ENCODE results near the gene MAML1. TPM values are rescaled to one million over a fixed set of nuclear protein-coding genes. Genes with fewer than 3 reads are reported as not detected.

MAML1 gene
- total RNA-seq, 1 experiment from 2014 or later: 42.2 TPM

DNA sequence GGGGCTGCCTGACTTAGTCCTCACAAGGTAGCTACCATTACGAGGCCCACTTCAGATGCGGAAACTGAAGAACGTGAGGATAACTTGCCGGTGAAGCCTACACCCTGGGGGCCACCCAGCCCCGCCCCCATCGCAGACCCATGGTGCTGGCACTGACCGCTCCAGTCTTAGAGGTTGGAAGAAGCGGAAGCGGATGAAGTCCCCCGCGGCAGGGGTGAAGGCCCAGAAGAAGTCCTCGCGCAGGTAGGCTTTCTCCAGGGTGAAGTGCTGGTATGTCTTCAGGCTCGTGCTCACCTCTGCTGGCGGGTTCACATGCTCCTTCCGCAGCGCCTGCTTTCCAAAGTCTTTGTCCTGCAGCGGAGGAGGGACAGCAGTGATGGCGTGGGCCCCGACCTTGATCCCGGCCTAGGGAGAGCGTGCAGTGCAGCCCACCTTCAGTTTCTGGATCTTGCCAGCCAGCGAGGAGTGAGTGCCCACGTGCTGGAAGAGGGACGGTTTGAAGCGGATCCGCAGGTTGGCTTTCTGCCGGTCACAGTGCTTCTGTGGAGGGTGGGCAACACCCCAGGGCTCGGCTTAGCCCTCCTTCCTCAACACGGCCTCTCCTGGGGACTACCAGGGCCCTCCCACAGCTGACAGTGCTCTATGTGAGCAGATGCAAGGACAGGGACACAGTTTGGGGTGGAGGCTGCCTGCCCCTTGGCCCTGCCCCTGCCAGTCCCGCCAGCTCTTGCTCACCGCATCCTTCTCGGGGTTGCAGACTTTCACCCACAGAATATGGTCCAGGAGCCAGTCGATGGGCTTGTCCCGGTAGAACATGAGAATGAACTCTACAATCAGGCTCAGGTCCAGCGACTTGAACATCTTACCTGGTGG lies 66.4 kb downstream of the MAML1 start (continued):
- TF ChIP-seq, protein P1, sequence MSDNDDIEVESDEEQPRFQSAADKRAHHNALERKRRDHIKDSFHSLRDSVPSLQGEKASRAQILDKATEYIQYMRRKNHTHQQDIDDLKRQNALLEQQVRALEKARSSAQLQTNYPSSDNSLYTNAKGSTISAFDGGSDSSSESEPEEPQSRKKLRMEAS (CRISPR knock-in tag; IDR thresholded peaks at IDR 0.05): no peak

DNA sequence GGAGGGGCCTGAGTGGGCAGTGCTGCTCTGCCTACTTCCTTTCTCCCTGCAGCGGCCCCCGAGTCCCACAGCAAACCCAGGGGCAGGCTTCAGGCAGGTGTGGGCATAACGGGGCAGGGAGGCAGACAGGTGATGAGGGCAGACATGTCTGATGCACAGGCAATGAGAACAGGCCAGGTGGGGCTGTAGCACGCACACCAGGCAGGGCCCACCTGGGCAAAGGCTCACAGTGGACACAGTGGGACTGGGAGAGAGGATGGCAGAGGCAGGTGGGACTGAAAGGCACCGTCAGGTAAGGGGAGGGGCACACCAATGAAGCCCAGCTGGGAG lies 67.0 kb downstream of the MAML1 start:
- no peak for DNase-seq (ENCODE audit: low spot score)
- TF ChIP-seq, protein P2, sequence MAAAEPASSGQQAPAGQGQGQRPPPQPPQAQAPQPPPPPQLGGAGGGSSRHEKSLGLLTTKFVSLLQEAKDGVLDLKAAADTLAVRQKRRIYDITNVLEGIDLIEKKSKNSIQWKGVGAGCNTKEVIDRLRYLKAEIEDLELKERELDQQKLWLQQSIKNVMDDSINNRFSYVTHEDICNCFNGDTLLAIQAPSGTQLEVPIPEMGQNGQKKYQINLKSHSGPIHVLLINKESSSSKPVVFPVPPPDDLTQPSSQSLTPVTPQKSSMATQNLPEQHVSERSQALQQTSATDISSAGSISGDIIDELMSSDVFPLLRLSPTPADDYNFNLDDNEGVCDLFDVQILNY (CRISPR knock-in tag; IDR thresholded peaks at IDR 0.05): no peak
- peaks cover 35% of the 10 kb centered on the region for H3K4me1 Mint-ChIP-seq
- peaks cover 2% of the 10 kb centered on the region; the same call in 1 of the 2 replicates for H3K27me3 Mint-ChIP-seq (ENCODE audit: low read depth)
- no peak for ATAC-seq
- H3K36me3 Mint-ChIP-seq: peaks cover 18% of the 10 kb centered on the region
- no peaks in the 10 kb centered on the region for H3K9me3 Mint-ChIP-seq
- ChIA-PET POLR2A (no interaction called here), CTCF (no interaction called here)
- H3K4me3 Mint-ChIP-seq: no peak overlapping the region
- no peak overlapping the region for H3K27ac Mint-ChIP-seq

DNA sequence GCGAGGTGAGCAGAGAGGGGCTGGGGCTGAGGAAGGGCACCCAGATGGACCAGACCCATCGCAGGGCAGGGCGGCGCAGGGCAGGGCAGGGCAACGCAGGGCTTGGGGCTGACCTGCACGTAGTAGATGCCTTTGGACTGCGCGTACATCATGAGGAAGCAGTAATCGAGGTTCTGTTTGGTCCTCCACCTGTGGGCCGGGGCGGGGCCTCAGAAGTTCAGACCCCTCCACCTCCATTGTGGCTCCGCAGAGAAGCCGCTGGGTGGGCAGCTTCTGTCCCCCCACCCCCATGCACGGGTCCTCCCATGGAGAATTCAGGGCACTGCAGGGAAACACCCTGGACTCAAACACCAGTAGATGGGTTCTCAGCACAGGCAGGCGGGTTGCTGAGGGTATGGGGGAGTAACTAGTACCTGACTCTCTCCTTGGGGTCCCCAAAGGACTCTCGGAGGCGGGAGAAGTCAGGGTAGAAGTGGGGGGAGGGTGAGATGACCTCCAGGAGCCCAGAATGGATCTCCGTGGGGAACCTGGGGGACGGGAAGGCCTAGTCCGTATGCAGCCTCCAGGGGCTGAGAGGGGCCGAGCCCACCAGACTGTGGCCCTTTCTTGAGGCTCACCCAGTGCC lies 67.6 kb downstream of the MAML1 start:
- ChIA-PET CTCF (interaction anchor here (1.0 kb wide), 1 partner anchor 70 kb away, joined by 3 read pairs; no protein-coding TSS in a partner anchor), POLR2A (no interaction called here)
- H3K9me3 Mint-ChIP-seq: no peaks in the 10 kb centered on the region
- H3K27ac Mint-ChIP-seq: no peak overlapping the region
- no peak for ATAC-seq
- peaks cover 18% of the 10 kb centered on the region for H3K36me3 Mint-ChIP-seq
- DNase-seq (ENCODE audit: low spot score): no peak
- peaks cover 35% of the 10 kb centered on the region for H3K4me1 Mint-ChIP-seq
- TF ChIP-seq SMAD4 (CRISPR knock-in tag; IDR thresholded peaks at IDR 0.05) (no peak), NFYB (CRISPR knock-in tag; conservative IDR thresholded peaks at IDR 0.05; ENCODE audit: low read depth) (no peak)
- H3K27me3 Mint-ChIP-seq (ENCODE audit: low read depth): peaks cover 6% of the 10 kb centered on the region; the same call in 1 of the 2 replicates
- H3K4me3 Mint-ChIP-seq: no peak overlapping the region

DNA sequence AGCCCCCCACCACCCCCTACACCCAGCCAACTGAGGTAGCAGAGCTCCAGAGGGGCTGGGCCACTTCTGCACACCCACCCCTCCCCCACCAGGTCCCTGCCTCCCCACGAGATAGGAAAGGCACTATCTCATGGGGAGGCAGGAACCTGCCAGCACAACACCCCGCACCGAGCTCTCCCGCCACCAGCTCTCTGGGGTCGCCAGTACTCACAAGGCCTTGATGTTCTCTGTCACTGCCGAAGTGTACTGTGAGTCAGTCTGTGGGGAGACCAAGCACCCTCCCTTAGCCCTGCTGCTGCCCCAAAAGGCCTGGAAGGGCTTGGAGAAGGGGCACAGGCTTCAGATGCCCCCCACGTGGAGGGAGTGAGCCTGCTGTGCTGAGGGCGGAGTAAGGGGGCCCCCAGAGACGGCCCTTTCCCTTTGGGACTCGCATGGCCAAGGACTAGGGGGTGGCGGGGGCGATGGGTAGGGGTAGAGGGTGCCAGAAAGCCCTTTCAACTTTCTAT lies 68.1 kb downstream of the MAML1 start:
- ChIA-PET POLR2A (no interaction called here), CTCF (interaction anchor here (1.0 to 1.9 kb wide), 2 partner anchors 10 to 70 kb away, joined by 3 to 20 read pairs; no protein-coding TSS in a partner anchor)
- ATAC-seq (no peak), DNase-seq (ENCODE audit: low spot score) (no peak)
- H3K9me3 Mint-ChIP-seq: no peaks in the 10 kb centered on the region
- no peak overlapping the region for H3K4me3 Mint-ChIP-seq
- H3K27ac Mint-ChIP-seq: no peak overlapping the region
- peaks cover 18% of the 10 kb centered on the region for H3K36me3 Mint-ChIP-seq
- H3K27me3 Mint-ChIP-seq (ENCODE audit: low read depth): peaks cover 6% of the 10 kb centered on the region
- peaks cover 37% of the 10 kb centered on the region for H3K4me1 Mint-ChIP-seq
- TF ChIP-seq GRHL2 (CRISPR knock-in tag; IDR thresholded peaks at IDR 0.05; ENCODE audit: insufficient replicate concordance, severe bottlenecking): no peak
- TF ChIP-seq TEAD4 (CRISPR knock-in tag; IDR thresholded peaks at IDR 0.05): no peak
- TF ChIP-seq, protein P3, sequence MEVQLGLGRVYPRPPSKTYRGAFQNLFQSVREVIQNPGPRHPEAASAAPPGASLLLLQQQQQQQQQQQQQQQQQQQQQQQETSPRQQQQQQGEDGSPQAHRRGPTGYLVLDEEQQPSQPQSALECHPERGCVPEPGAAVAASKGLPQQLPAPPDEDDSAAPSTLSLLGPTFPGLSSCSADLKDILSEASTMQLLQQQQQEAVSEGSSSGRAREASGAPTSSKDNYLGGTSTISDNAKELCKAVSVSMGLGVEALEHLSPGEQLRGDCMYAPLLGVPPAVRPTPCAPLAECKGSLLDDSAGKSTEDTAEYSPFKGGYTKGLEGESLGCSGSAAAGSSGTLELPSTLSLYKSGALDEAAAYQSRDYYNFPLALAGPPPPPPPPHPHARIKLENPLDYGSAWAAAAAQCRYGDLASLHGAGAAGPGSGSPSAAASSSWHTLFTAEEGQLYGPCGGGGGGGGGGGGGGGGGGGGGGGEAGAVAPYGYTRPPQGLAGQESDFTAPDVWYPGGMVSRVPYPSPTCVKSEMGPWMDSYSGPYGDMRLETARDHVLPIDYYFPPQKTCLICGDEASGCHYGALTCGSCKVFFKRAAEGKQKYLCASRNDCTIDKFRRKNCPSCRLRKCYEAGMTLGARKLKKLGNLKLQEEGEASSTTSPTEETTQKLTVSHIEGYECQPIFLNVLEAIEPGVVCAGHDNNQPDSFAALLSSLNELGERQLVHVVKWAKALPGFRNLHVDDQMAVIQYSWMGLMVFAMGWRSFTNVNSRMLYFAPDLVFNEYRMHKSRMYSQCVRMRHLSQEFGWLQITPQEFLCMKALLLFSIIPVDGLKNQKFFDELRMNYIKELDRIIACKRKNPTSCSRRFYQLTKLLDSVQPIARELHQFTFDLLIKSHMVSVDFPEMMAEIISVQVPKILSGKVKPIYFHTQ (CRISPR knock-in tag; IDR thresholded peaks at IDR 0.05): no peak
- TF ChIP-seq, protein P4, sequence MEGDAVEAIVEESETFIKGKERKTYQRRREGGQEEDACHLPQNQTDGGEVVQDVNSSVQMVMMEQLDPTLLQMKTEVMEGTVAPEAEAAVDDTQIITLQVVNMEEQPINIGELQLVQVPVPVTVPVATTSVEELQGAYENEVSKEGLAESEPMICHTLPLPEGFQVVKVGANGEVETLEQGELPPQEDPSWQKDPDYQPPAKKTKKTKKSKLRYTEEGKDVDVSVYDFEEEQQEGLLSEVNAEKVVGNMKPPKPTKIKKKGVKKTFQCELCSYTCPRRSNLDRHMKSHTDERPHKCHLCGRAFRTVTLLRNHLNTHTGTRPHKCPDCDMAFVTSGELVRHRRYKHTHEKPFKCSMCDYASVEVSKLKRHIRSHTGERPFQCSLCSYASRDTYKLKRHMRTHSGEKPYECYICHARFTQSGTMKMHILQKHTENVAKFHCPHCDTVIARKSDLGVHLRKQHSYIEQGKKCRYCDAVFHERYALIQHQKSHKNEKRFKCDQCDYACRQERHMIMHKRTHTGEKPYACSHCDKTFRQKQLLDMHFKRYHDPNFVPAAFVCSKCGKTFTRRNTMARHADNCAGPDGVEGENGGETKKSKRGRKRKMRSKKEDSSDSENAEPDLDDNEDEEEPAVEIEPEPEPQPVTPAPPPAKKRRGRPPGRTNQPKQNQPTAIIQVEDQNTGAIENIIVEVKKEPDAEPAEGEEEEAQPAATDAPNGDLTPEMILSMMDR (IDR thresholded peaks at IDR 0.05): no peak
- TF ChIP-seq, protein P5, sequence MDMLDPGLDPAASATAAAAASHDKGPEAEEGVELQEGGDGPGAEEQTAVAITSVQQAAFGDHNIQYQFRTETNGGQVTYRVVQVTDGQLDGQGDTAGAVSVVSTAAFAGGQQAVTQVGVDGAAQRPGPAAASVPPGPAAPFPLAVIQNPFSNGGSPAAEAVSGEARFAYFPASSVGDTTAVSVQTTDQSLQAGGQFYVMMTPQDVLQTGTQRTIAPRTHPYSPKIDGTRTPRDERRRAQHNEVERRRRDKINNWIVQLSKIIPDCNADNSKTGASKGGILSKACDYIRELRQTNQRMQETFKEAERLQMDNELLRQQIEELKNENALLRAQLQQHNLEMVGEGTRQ (CRISPR knock-in tag; IDR thresholded peaks at IDR 0.05): no peak
- TF ChIP-seq, protein P6, sequence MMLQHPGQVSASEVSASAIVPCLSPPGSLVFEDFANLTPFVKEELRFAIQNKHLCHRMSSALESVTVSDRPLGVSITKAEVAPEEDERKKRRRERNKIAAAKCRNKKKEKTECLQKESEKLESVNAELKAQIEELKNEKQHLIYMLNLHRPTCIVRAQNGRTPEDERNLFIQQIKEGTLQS (CRISPR knock-in tag; conservative IDR thresholded peaks at IDR 0.05): no peak
- TF ChIP-seq, protein P7, sequence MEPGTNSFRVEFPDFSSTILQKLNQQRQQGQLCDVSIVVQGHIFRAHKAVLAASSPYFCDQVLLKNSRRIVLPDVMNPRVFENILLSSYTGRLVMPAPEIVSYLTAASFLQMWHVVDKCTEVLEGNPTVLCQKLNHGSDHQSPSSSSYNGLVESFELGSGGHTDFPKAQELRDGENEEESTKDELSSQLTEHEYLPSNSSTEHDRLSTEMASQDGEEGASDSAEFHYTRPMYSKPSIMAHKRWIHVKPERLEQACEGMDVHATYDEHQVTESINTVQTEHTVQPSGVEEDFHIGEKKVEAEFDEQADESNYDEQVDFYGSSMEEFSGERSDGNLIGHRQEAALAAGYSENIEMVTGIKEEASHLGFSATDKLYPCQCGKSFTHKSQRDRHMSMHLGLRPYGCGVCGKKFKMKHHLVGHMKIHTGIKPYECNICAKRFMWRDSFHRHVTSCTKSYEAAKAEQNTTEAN (CRISPR knock-in tag; IDR thresholded peaks at IDR 0.05): no peak
- TF ChIP-seq ATF1 (CRISPR knock-in tag; IDR thresholded peaks at IDR 0.05): no peak
- TF ChIP-seq, protein P8, sequence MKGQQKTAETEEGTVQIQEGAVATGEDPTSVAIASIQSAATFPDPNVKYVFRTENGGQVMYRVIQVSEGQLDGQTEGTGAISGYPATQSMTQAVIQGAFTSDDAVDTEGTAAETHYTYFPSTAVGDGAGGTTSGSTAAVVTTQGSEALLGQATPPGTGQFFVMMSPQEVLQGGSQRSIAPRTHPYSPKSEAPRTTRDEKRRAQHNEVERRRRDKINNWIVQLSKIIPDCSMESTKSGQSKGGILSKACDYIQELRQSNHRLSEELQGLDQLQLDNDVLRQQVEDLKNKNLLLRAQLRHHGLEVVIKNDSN (CRISPR knock-in tag; IDR thresholded peaks at IDR 0.05): no peak
- TF ChIP-seq FOXJ3 (CRISPR knock-in tag; IDR thresholded peaks at IDR 0.05; ENCODE audit: borderline replicate concordance): no peak
- no peak for TF ChIP-seq JUN (CRISPR knock-in tag; IDR thresholded peaks at IDR 0.05)
- TF ChIP-seq, protein P9, sequence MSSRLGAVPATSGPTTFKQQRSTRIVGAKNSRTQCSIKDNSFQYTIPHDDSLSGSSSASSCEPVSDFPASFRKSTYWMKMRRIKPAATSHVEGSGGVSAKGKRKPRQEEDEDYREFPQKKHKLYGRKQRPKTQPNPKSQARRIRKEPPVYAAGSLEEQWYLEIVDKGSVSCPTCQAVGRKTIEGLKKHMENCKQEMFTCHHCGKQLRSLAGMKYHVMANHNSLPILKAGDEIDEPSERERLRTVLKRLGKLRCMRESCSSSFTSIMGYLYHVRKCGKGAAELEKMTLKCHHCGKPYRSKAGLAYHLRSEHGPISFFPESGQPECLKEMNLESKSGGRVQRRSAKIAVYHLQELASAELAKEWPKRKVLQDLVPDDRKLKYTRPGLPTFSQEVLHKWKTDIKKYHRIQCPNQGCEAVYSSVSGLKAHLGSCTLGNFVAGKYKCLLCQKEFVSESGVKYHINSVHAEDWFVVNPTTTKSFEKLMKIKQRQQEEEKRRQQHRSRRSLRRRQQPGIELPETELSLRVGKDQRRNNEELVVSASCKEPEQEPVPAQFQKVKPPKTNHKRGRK (CRISPR knock-in tag; IDR thresholded peaks at IDR 0.05; ENCODE audit: borderline replicate concordance): no peak

Measured in WTC11 (cell line).